Thymus (tissue), 11 donors: ENCODE results near the gene PKN1. TPM values are rescaled to one million over a fixed set of nuclear protein-coding genes. Genes with fewer than 3 reads are reported as not detected.
A peak's percentile ranks its signal among the peaks of the same experiment; 100 is the strongest.
"Not testable (repeated sequence)": the region's sequence is repeated elsewhere in the genome, so short reads cannot be mapped to it uniquely, and the experiment has no call there.

ENCODE experiments used
- DNase-seq, 9 donors: peaks; one replicate each; pipeline ENCODE4 v3.0.0-alpha.2; 2013; ENCODE audit warnings: low spot score in 9 of 9, low read depth in 6 of 9, missing footprints in 1 of 9
- H3K27ac ChIP-seq, 2 donors: one replicate each; pipeline ENCODE4 v1.5.1; 2013; ENCODE audit warnings: control low read depth in 1 of 2, low read depth in 1 of 2, low read length in 1 of 2, mild to moderate bottlenecking in 1 of 2, moderate library complexity in 1 of 2
- H3K27me3 ChIP-seq, 2 donors: one replicate each; pipeline ENCODE4 v1.5.1; 2013; ENCODE audit warnings: low read length in 1 of 2; ENCODE audit not compliant: control insufficient read depth in 2 of 2, insufficient read depth in 1 of 2
- H3K36me3 ChIP-seq, 2 donors: one replicate each; pipeline ENCODE4 v1.5.1; 2013; ENCODE audit warnings: low read length in 1 of 2, mild to moderate bottlenecking in 1 of 2, moderate library complexity in 1 of 2; ENCODE audit not compliant: control insufficient read depth in 2 of 2, insufficient read depth in 2 of 2
- H3K4me1 ChIP-seq, 2 donors: one replicate each; pipeline ENCODE4 v1.5.1; 2013; ENCODE audit warnings: low read length in 2 of 2; ENCODE audit not compliant: control insufficient read depth in 2 of 2, insufficient read depth in 2 of 2
- H3K4me3 ChIP-seq, 2 donors: one replicate each; pipeline ENCODE4 v1.5.1; 2013; ENCODE audit warnings: low read length in 2 of 2, control low read depth in 1 of 2, mild to moderate bottlenecking in 1 of 2
- H3K9me3 ChIP-seq, 2 donors: one replicate each; pipeline ENCODE4 v1.5.1; 2013; ENCODE audit warnings: low read length in 1 of 2, mild to moderate bottlenecking in 1 of 2; ENCODE audit not compliant: control insufficient read depth in 2 of 2, insufficient read depth in 1 of 2
- WGBS: extraction: QIAGEN DNeasy Blood & Tissue Kit; methylation state at CpG from one replicate; pipeline ENCODE4 v1.1.7; 2013; 5-methylcytosine and 5-hydroxymethylcytosine counted together
- polyA plus RNA-seq: library from polyadenylated mRNA; stranded (reverse); fragments of 200-250 nt; gene quantifications from one replicate; pipeline ENCODE4 v1.2.3, GENCODE V29; 2013
- total RNA-seq: library from RNA; stranded (reverse); fragments of 120-200 nt; gene quantifications from one replicate; pipeline ENCODE4 v1.2.4, GENCODE V29; 2013
- donor health status: healthy.

PKN1 gene
- total and polyA plus RNA-seq, 2 donors = 64.6 to 86.4 TPM

DNA sequence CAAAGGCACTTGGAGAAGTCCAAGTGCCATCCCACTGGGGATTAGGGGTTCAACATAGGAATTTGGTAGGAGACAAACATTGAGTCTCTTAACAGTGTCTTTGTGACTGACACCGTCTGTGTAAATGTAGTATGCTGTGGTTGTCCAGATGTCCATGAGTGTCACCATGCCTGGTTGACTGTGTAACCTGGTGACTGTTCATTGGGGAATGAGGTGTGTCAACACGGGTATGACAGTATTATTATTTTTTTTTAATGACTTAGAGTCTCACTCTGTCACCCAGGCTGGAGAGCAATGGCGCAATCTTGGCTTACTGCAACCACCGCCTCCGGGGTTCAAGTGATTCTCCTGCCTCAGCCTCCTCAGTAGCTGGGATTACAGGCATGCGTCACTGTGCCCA is 16.2 kb downstream of the PKN1 start:
- H3K4me3 ChIP-seq = no peak overlapping the region
- H3K4me1 ChIP-seq = no peaks in the 10 kb centered on the region
- DNase-seq = no peak
- H3K27me3 ChIP-seq = no peaks in the 10 kb centered on the region
- 97% methylated on average over 6 of the region's 6 CpGs for WGBS
- H3K9me3 ChIP-seq = peaks cover 0 to 9% of the 10 kb centered on the region in 2 donors
- peaks cover 70 to 76% of the 10 kb centered on the region in 2 donors for H3K36me3 ChIP-seq
- H3K27ac ChIP-seq = no peak overlapping the region

DNA sequence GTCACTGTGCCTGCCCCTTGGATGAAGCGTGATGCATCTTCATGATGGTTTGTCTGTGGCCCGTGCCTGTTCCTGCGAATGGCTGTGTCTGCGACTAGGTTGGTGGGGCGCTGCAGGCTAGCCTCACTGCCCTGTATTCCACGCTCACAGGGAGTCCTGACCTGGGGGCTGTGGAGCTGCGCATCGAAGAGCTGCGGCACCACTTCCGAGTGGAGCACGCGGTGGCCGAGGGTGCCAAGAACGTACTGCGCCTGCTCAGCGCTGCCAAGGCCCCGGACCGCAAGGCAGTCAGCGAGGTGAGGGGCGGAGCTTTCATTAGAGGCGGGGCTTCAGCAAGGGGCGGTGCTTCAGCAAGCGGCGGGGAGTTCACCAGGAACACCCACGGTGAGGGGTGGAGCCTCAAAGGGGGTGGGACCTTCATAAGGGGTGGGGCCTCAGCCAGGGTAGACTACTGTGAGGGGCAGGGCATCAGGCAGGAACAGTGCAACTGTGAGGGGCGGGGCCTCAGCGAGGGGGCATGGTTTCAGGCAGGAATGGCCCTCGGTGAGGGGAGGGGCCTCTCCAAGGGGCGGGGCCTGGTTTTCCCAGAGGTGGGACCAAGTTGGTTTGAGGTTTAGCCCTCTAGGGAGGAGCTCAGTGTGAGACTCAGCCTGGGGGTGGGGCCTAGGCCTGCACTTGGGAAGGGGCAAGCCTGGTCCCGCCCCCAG is 17.2 kb downstream of the PKN1 start:
- Histone ChIP-seq H3K4me3 (no peak overlapping the region), H3K4me1 (no peaks in the 10 kb centered on the region), H3K36me3 (peaks cover 68 to 76% of the 10 kb centered on the region in 2 donors), H3K27me3 (no peaks in the 10 kb centered on the region), H3K9me3 (peaks cover 0 to 9% of the 10 kb centered on the region in 2 donors), H3K27ac (no peak overlapping the region)
- 94% methylated on average over 30 of the region's 30 CpGs for WGBS
- DNase-seq = no peak

DNA sequence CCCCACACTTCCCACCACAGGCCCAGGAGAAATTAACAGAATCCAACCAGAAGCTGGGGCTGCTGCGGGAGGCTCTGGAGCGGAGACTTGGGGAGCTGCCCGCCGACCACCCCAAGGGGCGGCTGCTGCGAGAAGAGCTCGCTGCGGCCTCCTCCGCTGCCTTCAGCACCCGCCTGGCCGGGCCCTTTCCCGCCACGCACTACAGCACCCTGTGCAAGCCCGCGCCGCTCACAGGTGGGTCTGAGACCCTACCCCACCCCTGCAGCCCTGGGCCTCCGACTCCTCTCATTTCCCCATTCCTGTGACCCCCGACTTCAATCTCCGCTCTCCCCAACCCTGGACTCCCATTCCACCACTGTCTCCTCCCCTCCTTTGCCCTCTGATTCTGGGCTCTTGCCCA is 17.8 kb downstream of the PKN1 start:
- H3K4me3 ChIP-seq = no peak overlapping the region
- H3K27me3 ChIP-seq = no peaks in the 10 kb centered on the region
- no peaks in the 10 kb centered on the region for H3K4me1 ChIP-seq
- WGBS = 99% methylated on average over 19 of the region's 19 CpGs
- peaks cover 0 to 9% of the 10 kb centered on the region in 2 donors for H3K9me3 ChIP-seq
- H3K27ac ChIP-seq = no peak overlapping the region
- no peak for DNase-seq
- H3K36me3 ChIP-seq = peaks cover 64 to 76% of the 10 kb centered on the region in 2 donors

DNA sequence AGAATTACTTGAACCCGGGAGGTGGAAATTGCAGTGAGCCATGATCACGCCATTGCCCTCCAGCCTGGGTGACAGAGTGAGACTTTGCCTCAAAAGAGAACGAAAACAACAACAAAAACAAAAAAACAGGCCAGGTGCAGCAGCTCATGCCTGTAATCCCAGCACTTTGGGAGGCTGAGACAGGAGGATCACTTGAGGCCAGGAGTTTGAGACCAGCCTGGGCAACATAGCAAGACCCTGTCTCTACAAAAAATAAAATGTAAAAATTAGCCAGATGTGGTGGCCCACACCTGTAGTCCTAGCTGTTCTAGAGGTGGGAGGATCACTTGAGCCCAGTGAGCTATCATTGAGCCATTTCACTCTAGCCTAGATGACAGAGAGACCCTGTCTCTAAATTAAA is 19.2 kb downstream of the PKN1 start:
- 97% methylated on average over 3 of the region's 3 CpGs for WGBS
- H3K4me3 ChIP-seq, H3K27ac ChIP-seq, H3K4me1 ChIP-seq, H3K27me3 ChIP-seq, H3K9me3 ChIP-seq, DNase-seq: not testable (repeated sequence)
- H3K36me3 ChIP-seq = peaks cover 49 to 65% of the 10 kb centered on the region in 2 donors

DNA sequence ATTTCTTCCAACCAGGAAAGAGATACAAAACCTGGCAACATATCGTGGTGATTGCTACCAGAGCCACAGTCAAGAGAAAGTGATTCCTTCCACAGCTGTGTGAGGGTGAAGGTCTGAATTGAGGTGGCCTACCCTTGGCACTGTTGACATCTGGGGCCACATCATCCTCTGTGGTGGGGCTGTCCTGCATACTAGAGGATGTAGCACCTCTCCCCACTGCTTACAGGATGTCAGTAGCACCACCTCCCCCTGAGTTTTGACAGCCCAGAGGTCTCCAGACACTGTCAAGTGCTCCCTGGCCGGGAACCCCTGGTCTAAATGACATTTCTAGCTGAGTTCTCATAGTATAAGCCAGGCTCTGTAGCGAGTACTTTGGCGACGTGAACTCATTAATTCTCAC is 26.6 kb downstream of the PKN1 start:
- Histone ChIP-seq H3K4me1 (no peaks in the 10 kb centered on the region), H3K4me3 (no peak overlapping the region), H3K27ac (no peak overlapping the region), H3K27me3 (no peaks in the 10 kb centered on the region), H3K36me3 (peaks cover 59% of the 10 kb centered on the region in 2 donors), H3K9me3 (peaks cover 0 to 1% of the 10 kb centered on the region in 2 donors)
- WGBS = 92% methylated on average over 5 of the region's 5 CpGs
- no peak for DNase-seq

DNA sequence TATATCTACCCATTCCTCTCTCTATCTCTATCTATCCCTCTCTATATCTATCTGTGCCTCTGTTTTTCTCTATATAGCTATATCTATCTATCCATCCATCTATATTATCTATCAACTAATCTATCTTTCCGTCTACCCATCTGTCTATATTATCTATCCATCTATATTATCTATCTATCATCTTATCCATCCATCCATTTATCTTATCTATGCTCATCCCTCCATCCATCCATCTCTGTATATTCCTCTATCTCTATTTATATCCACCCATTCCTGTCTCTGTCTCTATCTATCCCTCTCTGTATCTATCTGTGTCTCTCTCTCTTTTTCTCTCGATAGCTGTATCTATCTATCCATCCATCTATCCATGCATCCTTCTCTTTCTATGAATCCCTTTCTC is 27.8 kb downstream of the PKN1 start:
- Histone ChIP-seq H3K4me1 (no peaks in the 10 kb centered on the region), H3K4me3 (no peak overlapping the region), H3K27me3 (no peaks in the 10 kb centered on the region), H3K27ac (no peak overlapping the region), H3K9me3 (peaks cover 0 to 1% of the 10 kb centered on the region in 2 donors), H3K36me3 (peaks cover 60 to 65% of the 10 kb centered on the region in 2 donors)
- no peak for DNase-seq
- WGBS = 72% methylated on average over 2 of the region's 2 CpGs

DNA sequence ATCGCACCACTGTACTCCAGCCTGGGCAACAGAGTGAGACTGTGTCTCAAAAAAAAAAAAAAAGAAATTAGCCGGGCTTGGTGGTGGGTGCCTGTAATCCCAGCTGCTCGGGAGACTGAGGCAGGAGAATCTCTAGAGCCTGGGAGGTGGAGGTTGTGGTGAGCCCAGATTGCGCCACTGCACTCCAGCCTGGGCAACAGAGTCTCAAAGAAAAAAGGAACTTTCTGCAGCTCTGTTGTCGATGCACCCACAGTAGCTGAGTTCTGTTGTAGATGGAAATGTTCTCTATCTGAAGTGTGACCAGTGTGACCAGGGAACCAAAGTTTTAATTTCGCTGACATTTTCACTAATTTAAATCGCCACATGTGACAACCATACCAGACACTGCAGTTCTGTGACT is 29.3 kb downstream of the PKN1 start:
- H3K27ac ChIP-seq, DNase-seq, H3K4me3 ChIP-seq, H3K9me3 ChIP-seq, H3K27me3 ChIP-seq, H3K4me1 ChIP-seq: not testable (repeated sequence)
- 98% methylated on average over 7 of the region's 7 CpGs for WGBS
- peaks cover 66 to 76% of the 10 kb centered on the region in 2 donors for H3K36me3 ChIP-seq

DNA sequence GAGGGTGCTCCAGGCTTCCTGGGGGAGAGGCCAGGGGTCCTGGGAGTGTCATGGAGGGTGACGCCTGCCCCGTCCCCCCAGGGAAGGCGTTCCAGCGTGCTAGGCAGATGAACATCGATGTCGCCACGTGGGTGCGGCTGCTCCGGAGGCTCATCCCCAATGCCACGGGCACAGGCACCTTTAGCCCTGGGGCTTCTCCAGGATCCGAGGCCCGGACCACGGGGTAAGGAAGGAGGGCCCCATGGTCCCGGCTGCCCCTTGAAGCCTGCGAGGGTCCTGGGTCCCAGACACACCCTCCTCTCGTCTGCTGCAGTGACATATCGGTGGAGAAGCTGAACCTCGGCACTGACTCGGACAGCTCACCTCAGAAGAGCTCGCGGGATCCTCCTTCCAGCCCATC is 30.6 kb downstream of the PKN1 start:
- Histone ChIP-seq H3K36me3 (peaks cover 71 to 75% of the 10 kb centered on the region in 2 donors), H3K27me3 (no peaks in the 10 kb centered on the region), H3K4me3 (no peak overlapping the region), H3K9me3 (no peaks in the 10 kb centered on the region), H3K4me1 (no peaks in the 10 kb centered on the region), H3K27ac (no peak overlapping the region)
- WGBS = 98% methylated on average over 21 of the region's 21 CpGs
- DNase-seq = no peak

DNA sequence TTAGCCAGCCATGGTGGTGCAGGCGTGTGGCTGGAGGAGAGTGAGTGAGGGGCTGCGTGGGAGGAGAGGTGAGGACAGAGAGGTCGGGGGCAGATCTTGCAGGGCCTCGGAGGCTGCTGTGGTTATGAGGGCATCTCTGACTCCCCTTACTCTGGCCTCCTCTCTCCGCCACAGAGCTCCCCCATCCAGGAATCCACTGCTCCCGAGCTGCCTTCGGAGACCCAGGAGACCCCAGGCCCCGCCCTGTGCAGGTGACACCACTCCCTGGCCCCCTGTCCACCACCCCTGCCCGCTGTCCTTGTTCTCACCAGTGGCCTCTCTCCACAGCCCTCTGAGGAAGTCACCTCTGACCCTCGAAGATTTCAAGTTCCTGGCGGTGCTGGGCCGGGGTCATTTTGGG is 34.3 kb downstream of the PKN1 start:
- Histone ChIP-seq H3K9me3 (no peaks in the 10 kb centered on the region), H3K4me3 (no peak overlapping the region), H3K27ac (peak overlapping the region in 1 of 2 donors; percentile 3), H3K27me3 (peaks cover 3 to 5% of the 10 kb centered on the region in 2 donors), H3K4me1 (peaks cover 2 to 6% of the 10 kb centered on the region in 2 donors), H3K36me3 (peaks cover 71 to 82% of the 10 kb centered on the region in 2 donors)
- WGBS = 93% methylated on average over 12 of the region's 12 CpGs
- no peak for DNase-seq
